Peyer's patch (tissue), 4 donors: ENCODE data around the gene CALM3. TPM values are rescaled to one million over a fixed set of nuclear protein-coding genes. Genes with fewer than 3 reads are reported as not detected.
A peak's percentile ranks its signal among the peaks of the same experiment; 100 is the strongest.

ENCODE experiments used
- DNase-seq, 3 donors: peaks; one replicate each; pipeline ENCODE4 v3.0.0-alpha.2; 2017 to 2019
- H3K27ac ChIP-seq, 4 donors: fragments of 200-600 bp; sonication (generic); one replicate each; pipeline ENCODE4 v1.5.1; 2016 to 2019
- H3K27me3 ChIP-seq, 2 donors: fragments of 200-600 bp; sonication (generic); one replicate each; pipeline ENCODE4 v1.5.1; 2019
- H3K36me3 ChIP-seq, 3 donors: fragments of 200-600 bp; sonication (generic); one replicate each; pipeline ENCODE4 v1.5.1; 2016 to 2019
- H3K4me1 ChIP-seq, 4 donors: fragments of 200-600 bp; sonication (generic); one replicate each; pipeline ENCODE4 v1.5.1; 2016 to 2019
- H3K4me3 ChIP-seq, 4 donors: fragments of 200-600 bp; sonication (generic); 1 replicate in 3 of 4; 2 replicates in 1 of 4; pipeline ENCODE4 v1.5.1; 2016 to 2019; ENCODE audit warnings: mild to moderate bottlenecking in 1 of 4
- H3K9me3 ChIP-seq, 4 donors: fragments of 200-600 bp; sonication (generic); one replicate each; pipeline ENCODE4 v1.5.1; 2016 to 2019; ENCODE audit warnings: mild to moderate bottlenecking in 1 of 4
- CTCF ChIP-seq, 6 experiments: fragments of 450-650 bp in 4 of 6; fragments of 200-600 bp in 2 of 6; sonication (generic) in 1 of 6; IDR thresholded peaks; one replicate each; pipeline ENCODE4 v1.5.1; 2017 to 2019; ENCODE audit warnings: antibody characterized with exemption in 6 of 6, mild to moderate bottlenecking in 3 of 6, moderate library complexity in 1 of 6
- POLR2A ChIP-seq, 2 donors: fragments of 450-650 bp; IDR thresholded peaks; one replicate each; pipeline ENCODE4 v1.5.1; 2017; ENCODE audit warnings: antibody characterized with exemption in 2 of 2, mild to moderate bottlenecking in 2 of 2, moderate library complexity in 2 of 2
- total RNA-seq, 4 donors: library from RNA; depleted of rRNA; stranded (reverse); fragments of >200 nt; gene quantifications; one replicate each; pipeline ENCODE4 v1.1.0, GENCODE V29; 2016

The CALM3 gene
- total RNA-seq, 4 donors from 2014 or later: 134 to 282 (median 237) TPM

GRCh38 chr19:46606019-46606418 lies 4.9 kb downstream of the CALM3 start:
- Histone ChIP-seq H3K4me1 (peaks cover 0 to 30% (median 8%) of the 10 kb centered on the region in 4 donors), H3K4me3 (no peak overlapping the region), H3K27ac (no peak overlapping the region), H3K36me3 (peaks cover 0 to 53% (median 0%) of the 10 kb centered on the region in 3 donors), H3K9me3 (no peaks in the 10 kb centered on the region), H3K27me3 (no peaks in the 10 kb centered on the region)
- no peak for TF ChIP-seq POLR2A (IDR thresholded peaks at IDR 0.05)
- no peak for TF ChIP-seq CTCF (IDR thresholded peaks at IDR 0.05)
- peak in 1 of 3 donors; percentile 15 for DNase-seq

GRCh38 chr19:46606681-46607447 lies 5.7 kb downstream of the CALM3 start:
- Histone ChIP-seq H3K27me3 (no peaks in the 10 kb centered on the region), H3K36me3 (peaks cover 0 to 53% (median 0%) of the 10 kb centered on the region in 3 donors), H3K27ac (no peak overlapping the region), H3K4me3 (no peak overlapping the region), H3K4me1 (peaks cover 0 to 30% (median 15%) of the 10 kb centered on the region in 4 donors), H3K9me3 (no peaks in the 10 kb centered on the region)
- peak in 1 of 3 donors; percentile 12 for DNase-seq
- TF ChIP-seq CTCF (IDR thresholded peaks at IDR 0.05) (no peak), POLR2A (IDR thresholded peaks at IDR 0.05) (no peak)

- Histone ChIP-seq H3K36me3 (peaks cover 0 to 53% (median 0%) of the 10 kb centered on the region in 3 donors), H3K27ac (no peak overlapping the region), H3K9me3 (no peaks in the 10 kb centered on the region), H3K4me3 (no peak overlapping the region), H3K4me1 (peaks cover 0 to 27% (median 18%) of the 10 kb centered on the region in 4 donors), H3K27me3 (no peaks in the 10 kb centered on the region)
- peak in 1 of 3 donors; percentile 6 for DNase-seq
- TF ChIP-seq CTCF (IDR thresholded peaks at IDR 0.05) (no peak), POLR2A (IDR thresholded peaks at IDR 0.05) (no peak)
These were observed 6.3 kb downstream of the CALM3 start for GRCh38 chr19:46607448-46607841.

GRCh38 chr19:46608178-46608577 lies 7.0 kb downstream of the CALM3 start:
- no peak overlapping the region for H3K27ac ChIP-seq
- H3K36me3 ChIP-seq: peaks cover 0 to 53% (median 0%) of the 10 kb centered on the region in 3 donors
- TF ChIP-seq POLR2A (IDR thresholded peaks at IDR 0.05) (no peak), CTCF (IDR thresholded peaks at IDR 0.05) (no peak)
- H3K9me3 ChIP-seq: no peaks in the 10 kb centered on the region
- no peak overlapping the region for H3K4me3 ChIP-seq
- peaks cover 0 to 21% (median 16%) of the 10 kb centered on the region in 4 donors for H3K4me1 ChIP-seq
- peak in 1 of 3 donors; percentile 13 for DNase-seq
- H3K27me3 ChIP-seq: no peaks in the 10 kb centered on the region

GRCh38 chr19:46608581-46609345 lies 7.6 kb downstream of the CALM3 start:
- Histone ChIP-seq H3K36me3 (peaks cover 0 to 53% (median 0%) of the 10 kb centered on the region in 3 donors), H3K4me1 (peaks cover 0 to 17% (median 13%) of the 10 kb centered on the region in 4 donors), H3K4me3 (no peak overlapping the region), H3K9me3 (no peaks in the 10 kb centered on the region), H3K27ac (no peak overlapping the region), H3K27me3 (no peaks in the 10 kb centered on the region)
- no peak for TF ChIP-seq CTCF (IDR thresholded peaks at IDR 0.05)
- TF ChIP-seq POLR2A (IDR thresholded peaks at IDR 0.05): no peak
- DNase-seq: peak in 1 of 3 donors; percentile 14
